NAMALWA (cell line): ENCODE measurements around the gene FAM200B.
"Not testable (repeated sequence)": the region's sequence is repeated elsewhere in the genome, so short reads cannot be mapped to it uniquely, and the experiment has no call there.

Source experiments
- DNase-seq: peaks from one replicate; pipeline ENCODE4 v3.0.0-alpha.2; 2015; ENCODE audit warnings: low spot score

Gene FAM200B

GRCh38 chr4:15695729-15696128, 14.1 kb downstream of the FAM200B start:
- no peak for DNase-seq

GRCh38 chr4:15696866-15697265, 15.2 kb downstream of the FAM200B start:
- no peak for DNase-seq

- DNase-seq, result no peak
Observed at GRCh38 chr4:15702941-15703403, 21.3 kb downstream of the FAM200B start, which contains the start of gene BST1. Gene BST1, plus strand, starts transcription at chr4:15703065. Its CDS starts 80 bp downstream, at chr4:15703145.

- DNase-seq, result no peak
Observed at GRCh38 chr4:15703439-15703838, 21.8 kb downstream of the FAM200B start.

- no peak for DNase-seq
Observed at GRCh38 chr4:15704129-15704528, 22.5 kb downstream of the FAM200B start.

- DNase-seq, result no peak
Observed at GRCh38 chr4:15706646-15707362, 25.2 kb downstream of the FAM200B start.

GRCh38 chr4:15707363-15707715, 25.7 kb downstream of the FAM200B start:
- DNase-seq, result no peak

- DNase-seq, result no peak
Observed at GRCh38 chr4:15711762-15712161, 30.1 kb downstream of the FAM200B start.

- DNase-seq, result no peak
Observed at GRCh38 chr4:15712214-15712613, 30.6 kb downstream of the FAM200B start.

- DNase-seq, result no peak
Observed at GRCh38 chr4:15714141-15714540, 32.5 kb downstream of the FAM200B start.

- no peak for DNase-seq
Observed at GRCh38 chr4:15714646-15715435, 33.2 kb downstream of the FAM200B start.

GRCh38 chr4:15716115-15716514, 34.5 kb downstream of the FAM200B start:
- DNase-seq, result no peak

GRCh38 chr4:15717086-15717485, 35.5 kb downstream of the FAM200B start:
- no peak for DNase-seq

GRCh38 chr4:15717657-15718416, 36.2 kb downstream of the FAM200B start:
- no peak for DNase-seq

- DNase-seq, result no peak
Observed at GRCh38 chr4:15718465-15718864, 36.8 kb downstream of the FAM200B start.

- no peak for DNase-seq
Observed at GRCh38 chr4:15718959-15719358, 37.3 kb downstream of the FAM200B start.

- DNase-seq, result no peak
Observed at GRCh38 chr4:15719506-15719905, 37.9 kb downstream of the FAM200B start.

GRCh38 chr4:15720851-15721250, 39.2 kb downstream of the FAM200B start:
- DNase-seq, result no peak

- DNase-seq, result no peak
Observed at GRCh38 chr4:15725608-15726007, 44.0 kb downstream of the FAM200B start.

GRCh38 chr4:15729910-15730533, 48.4 kb downstream of the FAM200B start:
- DNase-seq, result peak; percentile 79

GRCh38 chr4:15733061-15733460, 51.4 kb downstream of the FAM200B start:
- DNase-seq, result not testable (repeated sequence)

- no peak for DNase-seq
Observed at GRCh38 chr4:15735536-15735935, 53.9 kb downstream of the FAM200B start.
